B cell (primary cell): ENCODE measurements around the gene PMP22. TPM values are rescaled to one million over a fixed set of nuclear protein-coding genes. Genes with fewer than 3 reads are reported as not detected.

ENCODE experiments used
- ATAC-seq: fragments of 200-7000 bp; cut with Tn5 transposase; one replicate; pipeline ENCODE4 v1.10.0; 2021; ENCODE audit warnings: low read depth, mild to moderate bottlenecking, moderate number of reproducible peaks, moderate library complexity
- CTCF ChIA-PET: fragments of 350-600 bp; sonication (Branson Sonifier 250); formaldehyde crosslinking; loops from one replicate; lab custom pipeline; 2021; ENCODE audit warnings: antibody characterized with exemption, inconsistent platforms; lab: Charles Lee
- POLR2A ChIA-PET: fragments of 350-600 bp; sonication (Branson Sonifier 250); formaldehyde crosslinking; loops from one replicate; lab custom pipeline; 2021; ENCODE audit warnings: antibody characterized with exemption; lab: Charles Lee
- DNase-seq: peaks from one replicate; pipeline ENCODE4 v3.0.0; 2013
- H2AFZ ChIP-seq: 2 replicates; pipeline ENCODE4 v1.6.1; 2012; ENCODE audit warnings: mild to moderate bottlenecking, low read depth, low read length; ENCODE audit not compliant: insufficient read depth, poor library complexity, severe bottlenecking
- H3K27ac ChIP-seq, 2 donors: 1 replicate in 1 of 2; 2 replicates in 1 of 2; pipeline ENCODE4 v1.5.1; 2012 to 2013; ENCODE audit warnings: low read length in 2 of 2, mild to moderate bottlenecking in 2 of 2, moderate library complexity in 1 of 2
- H3K27me3 ChIP-seq, 4 experiments: fragments of 200-600 bp in 1 of 4; sonication (generic) in 1 of 4; replicated peaks in 1 of 4; 1 replicate in 2 of 4; 2 replicates in 2 of 4; pipeline versions ENCODE4 v1.6.1 to v1.7.0; 2013 to 2016; ENCODE audit warnings: low read length in 3 of 4, mild to moderate bottlenecking in 2 of 4, mixed read lengths in 1 of 4, moderate library complexity in 1 of 4; ENCODE audit not compliant: insufficient read depth in 4 of 4, control insufficient read depth in 3 of 4; ENCODE audit errors: control extremely low read depth in 1 of 4
- H3K36me3 ChIP-seq, 2 experiments: replicated peaks in 1 of 2; 1 replicate in 1 of 2; 2 replicates in 1 of 2; pipeline versions ENCODE4 v1.6.1 to v1.7.1; 2013; ENCODE audit warnings: low read length in 1 of 2; ENCODE audit not compliant: insufficient read depth in 2 of 2, control insufficient read depth in 1 of 2; ENCODE audit errors: control extremely low read depth in 1 of 2, extremely low read depth in 1 of 2
- H3K4me1 ChIP-seq, 2 donors: fragments of 200-600 bp in 1 of 2; sonication (generic) in 1 of 2; 1 replicate in 1 of 2; 2 replicates in 1 of 2; pipeline versions ENCODE4 v1.5.1 to v1.6.1; 2013 to 2017; ENCODE audit warnings: low read length in 2 of 2; ENCODE audit not compliant: control insufficient read depth in 2 of 2, insufficient read depth in 2 of 2
- H3K4me2 ChIP-seq: replicated peaks from 2 replicates; pipeline ENCODE3; 2012; ENCODE audit warnings: mild to moderate bottlenecking, low read depth, low read length; ENCODE audit not compliant: poor library complexity, severe bottlenecking
- H3K4me3 ChIP-seq, 5 experiments: fragments of 200-600 bp in 1 of 5; sonication (generic) in 1 of 5; 1 replicate in 3 of 5; 2 replicates in 2 of 5; pipeline versions ENCODE4 v1.5.1 to v1.7.0; 2011 to 2016; ENCODE audit warnings: low read length in 4 of 5, mild to moderate bottlenecking in 4 of 5, low read depth in 2 of 5, control low read depth in 1 of 5, moderate library complexity in 1 of 5; ENCODE audit not compliant: insufficient read depth in 1 of 5; ENCODE audit errors: control extremely low read depth in 1 of 5, extremely low read depth in 1 of 5
- H3K79me2 ChIP-seq: fragments of 200-600 bp; sonication (generic); one replicate; pipeline ENCODE4 v1.6.0; 2016; ENCODE audit warnings: low read length; ENCODE audit not compliant: control insufficient read depth, insufficient read depth
- H3K9ac ChIP-seq: fragments of 200-600 bp; sonication (generic); 2 replicates; pipeline ENCODE4 v1.6.1; 2017; ENCODE audit warnings: mild to moderate bottlenecking, low read length, moderate library complexity
- H3K9me3 ChIP-seq, 3 donors: one replicate each; pipeline versions ENCODE4 v1.6.1 to v1.7.1; 2013; ENCODE audit warnings: low read length in 2 of 3; ENCODE audit not compliant: control insufficient read depth in 2 of 3, insufficient read depth in 1 of 3; ENCODE audit errors: control extremely low read depth in 1 of 3
- H4K20me1 ChIP-seq: 2 replicates; pipeline ENCODE4 v1.6.0; 2012; ENCODE audit warnings: mild to moderate bottlenecking, low read length; ENCODE audit not compliant: insufficient read depth, control insufficient read depth, poor library complexity, severe bottlenecking
- H3K27ac Mint-ChIP-seq: one replicate; pipeline ENCODE4 v1.8.0; 2021; ENCODE audit warnings: mixed read lengths
- H3K27me3 Mint-ChIP-seq: one replicate; pipeline ENCODE4 v1.8.0; 2021; ENCODE audit warnings: mixed read lengths
- H3K4me1 Mint-ChIP-seq: one replicate; pipeline ENCODE4 v1.8.0; 2021; ENCODE audit warnings: mixed read lengths
- H3K4me3 Mint-ChIP-seq: one replicate; pipeline ENCODE4 v1.8.0; 2021; ENCODE audit warnings: mixed read lengths
- H3K9me3 Mint-ChIP-seq: one replicate; pipeline ENCODE4 v1.8.0; 2022; ENCODE audit warnings: mixed read lengths; ENCODE audit not compliant: insufficient read depth
- CTCF ChIP-seq: fragments of 200-600 bp; IDR thresholded peaks from one replicate; pipeline ENCODE4 v1.8.0; 2022; ENCODE audit warnings: antibody characterized with exemption, mild to moderate bottlenecking
- EZH2 ChIP-seq: IDR thresholded peaks from 2 replicates; pipeline ENCODE4 v1.6.1; 2012; ENCODE audit warnings: borderline replicate concordance, low read depth, mild to moderate bottlenecking, moderate library complexity, low read length; ENCODE audit not compliant: insufficient read depth, poor library complexity, severe bottlenecking
- WGBS: methylation state at CpG from one replicate; pipeline ENCODE4 v1.1.5; 2013; ENCODE audit warnings: missing lambda C conversion rate; ENCODE audit not compliant: insufficient coverage; 5-methylcytosine and 5-hydroxymethylcytosine counted together
- intact Hi-C: fragments of 100-400 bp; cut with micrococcal nuclease; formaldehyde crosslinking; loops from one replicate; pipeline ENCODE4 v1.10.0; 2022
- polyA plus RNA-seq: library from polyadenylated mRNA; depleted of rRNA; stranded (reverse); fragments of >200 nt; gene quantifications from 2 replicates; pipeline ENCODE4 v1.2.3, GENCODE V29; 2012
- total RNA-seq, 2 donors: library from RNA; stranded (reverse); fragments of 120-200 nt in 1 of 2; gene quantifications; 1 replicate in 1 of 2; 2 replicates in 1 of 2; pipeline versions ENCODE4 v1.2.3 to v1.2.4, GENCODE V29; 2013 to 2022

Gene PMP22
- total and polyA plus RNA-seq, 2 donors (not counting 1 experiment from before 2014, with no cell fraction given): 0.71 TPM; not detected in 1

- Histone ChIP-seq H3K36me3 (no peaks in the 10 kb centered on the region), H3K4me2 (no peak overlapping the region), H2AFZ (no peak overlapping the region), H3K4me1 (no peaks in the 10 kb centered on the region), H3K4me3 (no peak overlapping the region), H3K27me3 (peaks cover 0 to 9% (median 0%) of the 10 kb centered on the region in 4 experiments), H3K79me2 (no peaks in the 10 kb centered on the region), H3K9me3 (peaks cover 0 to 6% (median 3%) of the 10 kb centered on the region in 3 donors), H3K9ac (no peak overlapping the region), H3K27ac (no peak overlapping the region), H4K20me1 (no peaks in the 10 kb centered on the region)
- no CpG with 5 or more reads among the region's 2 CpGs for WGBS
- peaks cover 21% of the 10 kb centered on the region for H3K27me3 Mint-ChIP-seq
- no peaks in the 10 kb centered on the region for H3K4me1 Mint-ChIP-seq
- H3K4me3 Mint-ChIP-seq: no peak overlapping the region
- CTCF ChIA-PET: no interaction called here
- H3K9me3 Mint-ChIP-seq: peaks cover 2% of the 10 kb centered on the region
- no peak for TF ChIP-seq EZH2
- TF ChIP-seq CTCF: no peak
- intact Hi-C loops: no loop called here
- no peak for DNase-seq
- H3K27ac Mint-ChIP-seq: no peak overlapping the region
- POLR2A ChIA-PET: no interaction called here
- ATAC-seq: no peak
These were observed 13.9 kb upstream of the PMP22 start for GRCh38 chr17:15278924-15279477.

- Mint-ChIP-seq H3K4me3 (no peak overlapping the region), H3K27ac (no peak overlapping the region), H3K27me3 (peaks cover 20% of the 10 kb centered on the region), H3K9me3 (peaks cover 4% of the 10 kb centered on the region), H3K4me1 (no peaks in the 10 kb centered on the region)
- H2AFZ ChIP-seq: no peak overlapping the region
- H3K4me3 ChIP-seq: no peak overlapping the region
- ATAC-seq (no peak), DNase-seq (no peak)
- intact Hi-C loops: no loop called here
- 20% methylated on average over 2 of the region's 6 CpGs for WGBS
- no peak overlapping the region for H3K4me2 ChIP-seq
- ChIA-PET POLR2A (no interaction called here), CTCF (no interaction called here)
- no peaks in the 10 kb centered on the region for H3K4me1 ChIP-seq
- H4K20me1 ChIP-seq: no peaks in the 10 kb centered on the region
- TF ChIP-seq CTCF: no peak
- TF ChIP-seq EZH2: no peak
- H3K79me2 ChIP-seq: no peaks in the 10 kb centered on the region
- peaks cover 1 to 9% (median 3%) of the 10 kb centered on the region in 3 donors for H3K9me3 ChIP-seq
- H3K36me3 ChIP-seq: no peaks in the 10 kb centered on the region
- no peak overlapping the region for H3K9ac ChIP-seq
- H3K27ac ChIP-seq: no peak overlapping the region
- H3K27me3 ChIP-seq: peaks cover 0 to 9% (median 0%) of the 10 kb centered on the region in 4 experiments
These were observed 13.3 kb upstream of the PMP22 start for GRCh38 chr17:15278380-15278779.
